Ovary (tissue), 9 donors: ENCODE measurements around the gene APOL4. TPM values are rescaled to one million over a fixed set of nuclear protein-coding genes. Genes with fewer than 3 reads are reported as not detected.
A peak's percentile ranks its signal among the peaks of the same experiment; 100 is the strongest.

Experiments
- DNase-seq, 5 donors: peaks; one replicate each; pipeline ENCODE4 v3.0.0-alpha.2; 2019 to 2020
- H3K27ac ChIP-seq, 2 donors: fragments of 200-600 bp; one replicate each; pipeline versions ENCODE4 v1.5.1 to v1.8.0; 2019 to 2022
- H3K27me3 ChIP-seq: fragments of 200-600 bp; one replicate; pipeline ENCODE4 v1.8.0; 2022
- H3K36me3 ChIP-seq: fragments of 200-600 bp; sonication (generic); one replicate; pipeline ENCODE4 v1.5.1; 2019
- H3K4me1 ChIP-seq: one replicate; pipeline ENCODE4 v1.8.1; 2013; ENCODE audit warnings: mild to moderate bottlenecking, moderate library complexity; ENCODE audit not compliant: insufficient read depth
- H3K4me3 ChIP-seq: fragments of 200-600 bp; sonication (generic); one replicate; pipeline ENCODE4 v1.5.1; 2017
- H3K9me3 ChIP-seq, 2 donors: fragments of 200-600 bp in 1 of 2; sonication (generic) in 1 of 2; one replicate each; pipeline versions ENCODE4 v1.5.1 to v1.8.1; 2013 to 2019; ENCODE audit warnings: mild to moderate bottlenecking in 1 of 2, moderate library complexity in 1 of 2
- CTCF ChIP-seq, 3 donors: fragments of 450-650 bp in 2 of 3; fragments of 200-600 bp in 1 of 3; IDR thresholded peaks; one replicate each; pipeline versions ENCODE4 v1.5.1 to v1.8.0; 2016 to 2022; ENCODE audit warnings: antibody characterized with exemption in 3 of 3, mild to moderate bottlenecking in 1 of 3
- EP300 ChIP-seq: sonication (generic); formaldehyde crosslinking; IDR thresholded peaks from one replicate; pipeline ENCODE4 v1.6.1; 2017; ENCODE audit warnings: antibody characterized with exemption
- POLR2A ChIP-seq: fragments of 450-650 bp; IDR thresholded peaks from one replicate; pipeline ENCODE4 v1.6.1; 2017; ENCODE audit warnings: antibody characterized with exemption, mild to moderate bottlenecking, moderate library complexity
- WGBS, 3 donors: extraction: QIAGEN DNeasy Blood & Tissue Kit in 1 of 3; methylation state at CpG; one replicate each; pipeline versions ENCODE4 v1.1.5 to v1.1.7; 2013 to 2017; 5-methylcytosine and 5-hydroxymethylcytosine counted together
- intact Hi-C, 4 donors: fragments of 100-400 bp; cut with DNase I; formaldehyde crosslinking; loops; one replicate each; pipeline versions ENCODE4 v1.11.0 to v1.15.1; 2022 to 2023
- polyA plus RNA-seq, 2 donors: library from polyadenylated mRNA; stranded (reverse); fragments of 200-250 nt in 1 of 2; fragments of 350-450 nt in 1 of 2; fragmentation: Illumina TruSeq in 1 of 2; extraction: RNeasy Lipid Tissue Mini Kit (QIAGEN cat#74804) in 1 of 2; gene quantifications; one replicate each; pipeline ENCODE4 v1.2.3, GENCODE V29; 2013 to 2014
- total RNA-seq, 7 donors: library from RNA; depleted of rRNA in 2 of 7; stranded (reverse); fragments of >200 nt in 2 of 7; fragmentation: NEBNext Ultra II Directional in 3 of 7; extraction: Animal tissue kit (Norgen Biotek cat#: 25700) in 3 of 7; gene quantifications; one replicate each; pipeline versions ENCODE4 v1.1.0 to v1.2.4, GENCODE V29; 2016 to 2023
- donor health status: DM: no; HTN: no; CAD: no; lungs with moderate emphysema.
- donor health status: DM: no; HTN: no; CAD: no.
- donor health status: Bipolar disorder and iron deficiency.
- donor health status: DM: yes; HTN: yes; CAD: no.
- donor health status: DM: no; HTN: no; CAD: no.
- donor health status: DM: yes; HTN: yes; CAD: no.

Gene APOL4
- total and polyA plus RNA-seq, 9 donors = 0.31 to 18.6 (median 7.3) TPM

DNA sequence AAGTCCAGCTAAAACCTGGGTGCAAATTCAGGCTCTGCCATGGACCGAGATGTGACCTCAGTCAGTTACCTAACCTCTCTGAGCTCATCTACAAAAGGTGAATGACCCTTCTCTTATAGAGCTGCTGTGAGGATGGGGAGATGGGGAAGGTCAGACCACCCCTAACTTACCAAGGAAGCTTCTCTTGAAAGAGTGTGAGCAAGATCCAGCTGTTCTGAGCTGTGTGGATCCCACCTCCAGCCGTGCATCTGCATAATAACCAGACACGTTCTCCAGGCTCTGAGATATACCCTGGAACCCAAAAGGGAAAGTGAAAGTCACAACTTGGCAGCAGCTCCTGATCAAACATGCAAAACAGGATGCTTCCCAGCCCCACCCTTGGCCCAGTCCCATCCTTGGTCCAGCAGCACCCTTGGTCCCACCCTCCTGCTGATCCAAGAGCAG is 41.1 kb downstream of the APOL4 start, which contains the start of gene APOL3:
TSS of gene APOL3 (minus strand) at position 257 of the 444 bp plus-strand sequence. CDS start 11,700 bp downstream, outside the sequence.
- DNase-seq = peak; percentile 67 to 80 (median 73)
- H3K4me1 ChIP-seq = peaks cover 22% of the 10 kb centered on the region
- 21 to 24% (median 24%) methylated on average over 3 of the region's 3 CpGs for WGBS, 3 donors

GRCh38 chr22:36156515-36157419 is 44.8 kb downstream of the APOL4 start:
- WGBS, 3 donors = 4% methylated on average over 15 of the region's 15 CpGs
- no peak for TF ChIP-seq CTCF (IDR thresholded peaks at IDR 0.05)
- peak; percentile 29 for TF ChIP-seq POLR2A
- TF ChIP-seq EP300 = peak; percentile 77
- intact Hi-C loops = loop anchor here in 1 of 4 donors (10.0 kb wide), 1 partner anchor 1158 kb away; no protein-coding TSS in a partner anchor

More for the DNA sequence above, 41.1 kb downstream of the APOL4 start, which contains the start of gene APOL3:
- intact Hi-C loops = no loop called here
- H3K9me3 ChIP-seq = no peaks in the 10 kb centered on the region
- H3K27me3 ChIP-seq = no peaks in the 10 kb centered on the region
- H3K4me3 ChIP-seq = peak within 1 kb of the TSS; percentile 26
- H3K36me3 ChIP-seq = no peaks in the 10 kb centered on the region
- TF ChIP-seq POLR2A (no peak), EP300 (no peak), CTCF (IDR thresholded peaks at IDR 0.05) (no peak)
- peak within 1 kb of the TSS in 1 of 2 donors; percentile 53 for H3K27ac ChIP-seq

GRCh38 chr22:36156119-36156514 is 45.5 kb downstream of the APOL4 start:
- intact Hi-C loops = loop anchor here in 1 of 4 donors (10.0 kb wide), 1 partner anchor 1159 kb away; no protein-coding TSS in a partner anchor
- H3K4me3 ChIP-seq = peak overlapping the region; percentile 35
- no peak for DNase-seq
- no peak for TF ChIP-seq EP300
- H3K4me1 ChIP-seq = peaks cover 23% of the 10 kb centered on the region
- WGBS, 3 donors = 32 to 37% (median 37%) methylated on average over 8 of the region's 8 CpGs
- H3K9me3 ChIP-seq = no peaks in the 10 kb centered on the region
- H3K27ac ChIP-seq = peak overlapping the region; percentile 84 to 85
- H3K36me3 ChIP-seq = no peaks in the 10 kb centered on the region
- H3K27me3 ChIP-seq = no peaks in the 10 kb centered on the region

More at GRCh38 chr22:36156515-36157419, 44.8 kb downstream of the APOL4 start:
- Histone ChIP-seq H3K4me3 (peak overlapping the region; percentile 35), H3K27me3 (no peaks in the 10 kb centered on the region), H3K4me1 (peaks cover 23% of the 10 kb centered on the region), H3K36me3 (no peaks in the 10 kb centered on the region), H3K27ac (peak overlapping the region; percentile 84 to 85), H3K9me3 (no peaks in the 10 kb centered on the region)
- peak; percentile 85 to 93 (median 89) for DNase-seq

GRCh38 chr22:36155702-36156101 is 45.9 kb downstream of the APOL4 start:
- Histone ChIP-seq H3K4me3 (peak overlapping the region; percentile 35), H3K27me3 (no peaks in the 10 kb centered on the region), H3K4me1 (peaks cover 21% of the 10 kb centered on the region), H3K36me3 (no peaks in the 10 kb centered on the region), H3K9me3 (no peaks in the 10 kb centered on the region), H3K27ac (peak overlapping the region; percentile 84 to 85)
- DNase-seq = peak; percentile 52 to 78 (median 65)
- WGBS, 3 donors = 39 to 48% (median 39%) methylated on average over 7 of the region's 7 CpGs
- intact Hi-C loops = loop anchor here in 1 of 4 donors (10.0 kb wide), 1 partner anchor 1159 kb away; no protein-coding TSS in a partner anchor
- TF ChIP-seq EP300 (peak; percentile 66), CTCF (IDR thresholded peaks at IDR 0.05) (no peak)
